ENCODE measurements around the gene PARP2. TPM values are rescaled to one million over a fixed set of nuclear protein-coding genes. Genes with fewer than 3 reads are reported as not detected.

PARP2 gene
- total RNA-seq, 4 donors from 2014 or later, result 8.2 to 18.1 (median 9.9) TPM

- no peak overlapping the region for H3K27ac ChIP-seq
- no peaks in the 10 kb centered on the region for H3K27me3 ChIP-seq
- peaks cover 0 to 100% of the 10 kb centered on the region in 2 donors for H3K36me3 ChIP-seq
- no peaks in the 10 kb centered on the region for H3K4me1 ChIP-seq
- TF ChIP-seq EP300 (IDR thresholded peaks at IDR 0.05) (no peak), CTCF (IDR thresholded peaks at IDR 0.05) (no peak), POLR2A (IDR thresholded peaks at IDR 0.05) (no peak), POLR2AphosphoS5 (IDR thresholded peaks at IDR 0.05) (no peak)
- no peak for ATAC-seq
- no peak overlapping the region for H3K4me3 ChIP-seq
- H3K9me3 ChIP-seq, result no peaks in the 10 kb centered on the region
- 40 to 100% methylated on average over 1 of the region's 3 CpGs for WGBS, 2 donors (ENCODE audit: low coverage in 1 of 2)
Observed at GRCh38 chr14:20375471-20375870, 32.0 kb downstream of the PARP2 start.

DNA sequence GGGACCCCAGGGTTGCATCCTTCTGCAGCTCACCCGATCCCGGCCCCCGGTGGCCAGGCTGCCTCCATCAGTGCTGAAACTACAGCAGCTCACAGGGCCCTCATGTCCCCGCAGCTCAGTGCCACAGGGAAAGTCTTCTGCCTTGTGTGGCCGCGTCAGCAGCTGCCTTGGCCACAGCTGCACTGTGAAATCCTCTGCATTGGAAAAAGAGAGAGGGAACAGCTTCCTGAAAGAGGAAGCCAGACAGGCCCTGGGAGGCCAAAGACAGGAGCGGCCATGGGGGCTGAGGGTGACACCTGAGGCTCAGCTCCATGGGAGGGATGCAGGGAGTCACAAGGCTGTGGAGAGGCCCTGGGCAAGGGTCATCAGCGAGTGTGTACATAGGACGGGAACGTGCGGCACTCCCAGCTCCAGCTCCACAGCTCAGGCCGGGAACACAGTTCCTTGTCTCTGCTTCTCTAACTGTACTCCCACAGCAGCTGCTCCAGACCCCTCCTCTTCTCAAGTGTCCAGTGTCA, 32.7 kb downstream of the PARP2 start:
- peaks cover 0 to 100% of the 10 kb centered on the region in 2 donors for H3K36me3 ChIP-seq

GRCh38 chr14:20377171-20377570, 33.7 kb downstream of the PARP2 start:
- Histone ChIP-seq H3K27me3 (no peaks in the 10 kb centered on the region), H3K9me3 (no peaks in the 10 kb centered on the region), H3K36me3 (peaks cover 0 to 100% of the 10 kb centered on the region in 2 donors), H3K4me3 (no peak overlapping the region), H3K27ac (no peak overlapping the region), H3K4me1 (no peaks in the 10 kb centered on the region)
- no peak for ATAC-seq
- 93% methylated on average over 2 of the region's 2 CpGs; no CpG with 5 or more reads in 1 of the 2 donors for WGBS, 2 donors (ENCODE audit: low coverage in 1 of 2)
- TF ChIP-seq CTCF (IDR thresholded peaks at IDR 0.05), result no peak
- no peak for TF ChIP-seq POLR2A (IDR thresholded peaks at IDR 0.05)
- no peak for TF ChIP-seq POLR2AphosphoS5 (IDR thresholded peaks at IDR 0.05)
- TF ChIP-seq EP300 (IDR thresholded peaks at IDR 0.05), result no peak

More for the DNA sequence above, 32.7 kb downstream of the PARP2 start:
- TF ChIP-seq POLR2AphosphoS5 (IDR thresholded peaks at IDR 0.05) (no peak), POLR2A (IDR thresholded peaks at IDR 0.05) (no peak), CTCF (IDR thresholded peaks at IDR 0.05) (no peak), EP300 (IDR thresholded peaks at IDR 0.05) (no peak)
- Histone ChIP-seq H3K27me3 (no peaks in the 10 kb centered on the region), H3K4me1 (no peaks in the 10 kb centered on the region), H3K27ac (no peak overlapping the region), H3K9me3 (no peaks in the 10 kb centered on the region), H3K4me3 (no peak overlapping the region)
- no peak for ATAC-seq
- 66 to 89% methylated on average over 3 to 4 of the region's 12 CpGs for WGBS, 2 donors (ENCODE audit: low coverage in 1 of 2)

- TF ChIP-seq POLR2A (IDR thresholded peaks at IDR 0.05), result no peak
- TF ChIP-seq CTCF (IDR thresholded peaks at IDR 0.05), result no peak
- TF ChIP-seq POLR2AphosphoS5 (IDR thresholded peaks at IDR 0.05), result no peak
- TF ChIP-seq EP300 (IDR thresholded peaks at IDR 0.05), result no peak
- H3K27ac ChIP-seq, result no peak overlapping the region
- 44 to 63% methylated on average over 1 of the region's 1 CpG for WGBS, 2 donors (ENCODE audit: low coverage in 1 of 2)
- H3K36me3 ChIP-seq, result peaks cover 0 to 100% of the 10 kb centered on the region in 2 donors
- no peak for ATAC-seq
- H3K4me3 ChIP-seq, result no peak overlapping the region
- H3K27me3 ChIP-seq, result no peaks in the 10 kb centered on the region
- no peaks in the 10 kb centered on the region for H3K4me1 ChIP-seq
- no peaks in the 10 kb centered on the region for H3K9me3 ChIP-seq
Observed at GRCh38 chr14:20379743-20380142, 36.3 kb downstream of the PARP2 start.

- ATAC-seq, result no peak
- no peak overlapping the region for H3K27ac ChIP-seq
- peaks cover 0 to 100% of the 10 kb centered on the region in 2 donors for H3K36me3 ChIP-seq
- H3K9me3 ChIP-seq, result no peaks in the 10 kb centered on the region
- H3K27me3 ChIP-seq, result no peaks in the 10 kb centered on the region
- TF ChIP-seq CTCF (IDR thresholded peaks at IDR 0.05), result no peak
- TF ChIP-seq POLR2A (IDR thresholded peaks at IDR 0.05), result no peak
- TF ChIP-seq EP300 (IDR thresholded peaks at IDR 0.05), result no peak
- no peak for TF ChIP-seq POLR2AphosphoS5 (IDR thresholded peaks at IDR 0.05)
- H3K4me1 ChIP-seq, result no peaks in the 10 kb centered on the region
- H3K4me3 ChIP-seq, result no peak overlapping the region
- WGBS, 2 donors (ENCODE audit: low coverage in 1 of 2), result 68 to 82% methylated on average over 2 to 3 of the region's 6 CpGs
Observed at GRCh38 chr14:20380681-20381080, 37.2 kb downstream of the PARP2 start.
